HG03378 (cell line): ENCODE results near the gene ASCC1.

Source experiments
- ATAC-seq: cut with Tn5 transposase; IDR thresholded peaks from one replicate; pipeline ENCODE4 v1.9.1; 2021; ENCODE audit warnings: mild to moderate bottlenecking, moderate library complexity; ENCODE audit not compliant: unreplicated experiment

The ASCC1 gene

DNA sequence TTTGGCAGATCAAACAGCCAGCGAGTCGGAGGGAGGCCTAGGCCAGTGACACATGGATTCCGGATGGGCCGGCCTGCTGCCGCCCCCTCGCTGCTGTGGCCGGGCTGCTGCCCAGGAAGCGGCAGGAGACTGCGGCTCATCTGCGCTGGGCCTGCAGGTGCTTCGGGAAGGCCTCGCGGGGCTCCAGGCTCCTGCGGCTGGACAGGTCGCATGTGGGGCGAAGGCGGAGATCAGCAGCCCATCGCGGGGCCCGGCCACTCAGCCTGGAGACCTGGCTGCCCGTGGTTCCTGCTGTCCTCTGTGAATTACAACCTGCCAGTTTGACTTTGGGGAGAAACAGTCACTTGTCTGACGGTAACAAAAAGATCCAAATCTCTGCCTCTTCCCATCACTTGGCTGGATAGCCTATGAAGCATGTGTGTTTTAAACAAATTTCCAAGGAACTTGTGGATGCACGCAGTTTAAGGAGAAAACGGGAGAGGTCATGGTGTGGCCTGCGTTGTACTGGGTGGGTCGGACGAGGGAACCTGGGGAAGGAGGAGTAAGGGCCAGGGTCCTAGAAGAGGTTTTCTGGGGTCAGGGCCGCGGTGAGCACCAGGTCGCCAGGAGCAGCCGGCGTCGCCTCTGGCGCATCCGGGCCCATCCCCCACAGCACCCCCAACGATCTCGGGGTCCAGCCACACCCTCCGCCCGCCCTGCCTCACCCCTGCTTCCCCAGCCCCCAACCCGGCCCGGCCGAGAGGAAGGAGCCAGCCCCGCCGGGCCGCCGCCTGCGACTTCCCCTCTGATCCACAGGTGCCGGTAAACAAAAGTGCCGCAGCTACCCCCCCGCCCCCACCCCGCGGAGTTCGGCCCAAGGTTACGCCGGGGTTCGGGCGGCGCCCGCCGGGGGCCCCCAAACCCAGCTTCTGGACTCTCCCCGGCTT is 129.3 kb downstream of the ASCC1 start:
- no peak for ATAC-seq

DNA sequence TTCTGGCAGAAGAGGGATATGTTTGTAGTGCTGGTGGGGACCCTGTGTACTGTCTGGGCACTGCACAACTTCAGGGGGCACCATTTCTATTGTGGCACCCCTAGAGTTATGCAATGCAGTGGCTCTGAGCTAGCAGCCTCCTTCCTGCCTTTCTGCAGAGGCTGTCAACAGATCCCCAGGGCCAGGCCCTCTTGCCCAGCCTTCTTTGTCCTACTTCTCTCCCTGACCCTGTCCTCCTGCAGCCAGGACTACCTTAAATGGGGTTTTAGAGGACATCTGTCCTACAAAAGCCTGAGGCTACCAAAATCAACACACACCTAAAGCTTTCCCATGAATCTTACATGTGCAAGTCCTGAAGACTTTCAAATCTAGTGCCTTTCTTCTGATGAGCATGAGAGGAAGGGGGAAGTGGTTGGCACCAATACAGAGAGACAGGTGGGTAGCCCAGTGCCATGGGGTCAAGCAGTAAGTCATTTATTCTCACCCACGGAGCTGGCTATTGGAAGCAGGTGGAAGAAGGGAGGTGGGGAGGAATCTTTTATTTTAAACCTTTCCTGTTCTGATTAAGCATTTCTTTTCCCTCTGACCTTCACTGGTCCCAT is 130.1 kb downstream of the ASCC1 start:
- ATAC-seq, result no peak

GRCh38 chr10:72085166-72085565 is 130.9 kb downstream of the ASCC1 start:
- no peak for ATAC-seq

GRCh38 chr10:72083790-72084459 is 132.2 kb downstream of the ASCC1 start:
- ATAC-seq, result no peak

- ATAC-seq, result no peak
Observed at GRCh38 chr10:72082856-72083789, 133.0 kb downstream of the ASCC1 start.

- no peak for ATAC-seq
Observed at GRCh38 chr10:72081772-72082590, 134.1 kb downstream of the ASCC1 start.

DNA sequence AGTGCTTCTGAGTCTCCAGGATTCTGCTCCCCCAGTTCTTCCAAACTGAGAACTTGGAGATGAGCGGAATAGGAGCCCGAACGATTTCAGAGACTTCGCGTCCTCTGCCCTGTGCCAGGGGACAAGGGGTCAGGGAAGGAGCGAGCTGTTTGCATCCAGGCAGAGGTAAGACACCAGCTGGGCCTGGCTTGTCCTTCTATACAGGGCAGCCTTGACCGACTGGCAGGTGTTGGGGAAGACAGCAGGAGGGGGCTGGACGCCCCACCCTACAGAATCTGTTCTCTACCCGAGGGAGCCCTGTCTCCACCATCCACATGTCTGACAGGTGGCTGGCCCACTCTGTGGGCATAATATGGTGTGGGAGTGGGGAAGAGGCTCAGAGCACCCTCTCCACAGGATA is 134.9 kb downstream of the ASCC1 start:
- no peak for ATAC-seq

- no peak for ATAC-seq
Observed at GRCh38 chr10:72080042-72080975, 135.8 kb downstream of the ASCC1 start.

GRCh38 chr10:72079356-72079755 is 136.7 kb downstream of the ASCC1 start:
- ATAC-seq, result no peak

DNA sequence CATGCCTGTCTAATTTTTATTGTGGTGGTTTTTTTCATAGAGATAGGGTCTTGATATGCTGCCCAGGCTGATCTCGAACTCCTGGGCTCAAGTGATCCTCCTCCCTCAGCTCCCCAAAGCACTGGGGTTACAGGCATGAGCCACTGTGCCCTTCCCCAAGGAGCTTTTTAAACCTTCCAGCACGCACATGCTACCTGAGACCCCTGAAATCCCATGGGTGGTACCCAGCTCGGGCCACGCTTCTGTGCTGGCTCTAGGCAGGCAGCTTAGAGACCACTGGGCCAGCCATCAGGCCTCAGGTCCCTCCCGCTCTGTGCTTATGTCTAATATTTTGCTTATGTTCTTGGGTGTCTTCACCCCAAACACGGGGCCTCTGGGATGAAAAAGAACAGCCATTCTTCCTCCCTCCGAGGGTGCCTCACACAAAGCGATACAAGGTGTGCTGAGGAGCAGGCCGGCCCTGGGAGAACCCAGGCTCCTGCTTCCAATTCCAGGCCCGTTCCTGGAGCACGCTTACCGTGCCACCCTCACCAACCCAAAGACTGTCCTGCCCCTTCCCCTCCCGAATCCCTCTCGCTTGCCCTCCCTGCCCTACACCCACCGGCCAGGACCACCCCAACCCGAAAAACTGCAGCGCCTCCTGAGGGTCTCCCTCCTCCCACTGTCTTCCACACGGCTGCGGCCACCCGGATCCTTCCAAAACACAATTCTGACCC is 138.6 kb downstream of the ASCC1 start:
- no peak for ATAC-seq

- ATAC-seq, result no peak
Observed at GRCh38 chr10:72076756-72077155, 139.3 kb downstream of the ASCC1 start.

GRCh38 chr10:72075376-72076115 is 140.5 kb downstream of the ASCC1 start:
- no peak for ATAC-seq

DNA sequence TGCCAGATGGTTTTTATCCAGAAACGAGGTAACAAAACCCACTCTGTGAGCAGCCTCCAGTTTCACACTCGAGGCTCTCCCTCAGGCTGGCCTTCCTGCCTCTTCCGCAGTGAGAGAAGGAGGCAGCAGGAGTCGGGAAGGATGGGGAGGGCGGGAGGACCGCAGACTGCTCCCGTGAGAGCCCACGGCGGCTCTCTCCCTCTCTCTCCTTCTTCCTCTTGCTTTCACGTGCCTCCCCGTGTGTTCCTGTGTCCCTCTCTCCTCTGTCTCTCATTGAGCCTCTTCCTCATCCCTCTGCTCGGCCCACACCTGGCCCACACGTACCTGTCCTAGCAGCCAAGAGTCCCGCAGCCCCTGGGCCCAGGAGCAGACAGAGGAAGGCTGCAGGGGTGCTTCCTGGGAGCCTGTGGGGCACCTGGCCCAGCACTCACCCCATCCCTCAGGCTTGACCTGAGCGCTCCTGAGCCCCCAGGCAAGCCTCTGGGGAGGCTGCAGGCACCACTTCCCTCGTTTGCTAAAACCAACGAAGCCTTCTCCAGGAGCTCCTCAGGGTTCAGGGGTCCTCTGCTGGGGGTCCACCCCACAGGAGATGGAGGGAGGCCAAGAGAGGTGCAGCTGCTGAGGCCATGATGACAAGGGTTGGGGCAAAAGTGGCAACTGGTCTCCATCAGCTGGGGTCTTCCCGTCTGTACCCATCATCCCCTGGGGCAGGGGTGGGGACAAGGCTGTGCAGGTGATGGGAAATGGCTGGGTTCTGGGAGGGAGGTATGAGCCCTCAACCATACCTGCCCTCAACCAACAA is 141.3 kb downstream of the ASCC1 start:
- no peak for ATAC-seq

GRCh38 chr10:72073708-72074573 is 142.1 kb downstream of the ASCC1 start:
- ATAC-seq, result no peak

- no peak for ATAC-seq
Observed at GRCh38 chr10:72072639-72073038, 143.4 kb downstream of the ASCC1 start.

DNA sequence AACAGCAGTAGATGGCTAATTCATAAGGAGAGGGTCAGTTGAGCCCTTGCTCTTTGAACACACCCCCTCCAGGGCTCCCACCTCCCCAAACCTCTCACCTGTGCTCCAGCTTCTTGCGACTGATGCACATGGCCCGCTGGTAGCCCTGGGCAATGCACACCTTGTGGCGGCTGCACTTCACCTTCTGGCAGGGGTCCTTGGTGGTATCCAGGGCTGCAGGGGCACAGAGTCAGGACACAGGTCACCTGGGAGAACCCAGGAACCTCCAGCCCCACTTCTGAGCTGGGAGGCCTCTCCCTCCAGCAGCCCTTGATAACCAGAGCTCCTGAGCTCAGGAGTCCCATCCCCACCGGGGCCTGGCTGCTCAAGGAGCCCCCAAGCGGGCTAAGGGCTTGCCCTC is 144.0 kb downstream of the ASCC1 start:
- no peak for ATAC-seq
